GM15510 (cell line): ENCODE data around the gene EPS15.

ENCODE experiments used
- POLR2A ChIP-seq: IDR thresholded peaks from 3 replicates; pipeline ENCODE4 v1.6.1; 2011; ENCODE audit warnings: borderline replicate concordance; ENCODE audit not compliant: insufficient read length; ENCODE audit errors: extremely low read depth

Gene EPS15

GRCh38 chr1:51347398-51348146 is 171.5 kb downstream of the EPS15 start:
- TF ChIP-seq POLR2A = no peak

GRCh38 chr1:51346086-51346942 is 172.8 kb downstream of the EPS15 start:
- TF ChIP-seq POLR2A = no peak

DNA sequence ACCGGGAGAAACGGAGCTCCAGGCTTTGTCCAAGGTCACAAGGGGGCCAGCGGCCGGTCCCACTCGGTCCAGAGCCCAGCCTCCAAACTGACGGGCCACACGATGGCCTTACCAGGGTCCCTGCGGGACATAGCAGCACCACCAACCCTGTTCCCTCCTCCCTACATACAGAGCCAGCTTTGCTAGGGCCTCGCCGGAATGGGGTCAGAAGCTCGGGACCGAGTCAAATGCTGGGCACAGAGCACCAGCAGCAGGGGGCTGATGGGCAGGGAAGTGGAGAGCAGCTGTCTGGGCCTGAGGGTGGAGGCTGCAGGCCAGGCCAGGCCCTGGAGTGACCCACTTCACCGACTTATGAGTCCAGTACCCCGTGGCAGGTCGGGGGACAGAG is 173.8 kb downstream of the EPS15 start:
- TF ChIP-seq POLR2A = no peak

GRCh38 chr1:51344602-51345299 is 174.3 kb downstream of the EPS15 start:
- TF ChIP-seq POLR2A = no peak

DNA sequence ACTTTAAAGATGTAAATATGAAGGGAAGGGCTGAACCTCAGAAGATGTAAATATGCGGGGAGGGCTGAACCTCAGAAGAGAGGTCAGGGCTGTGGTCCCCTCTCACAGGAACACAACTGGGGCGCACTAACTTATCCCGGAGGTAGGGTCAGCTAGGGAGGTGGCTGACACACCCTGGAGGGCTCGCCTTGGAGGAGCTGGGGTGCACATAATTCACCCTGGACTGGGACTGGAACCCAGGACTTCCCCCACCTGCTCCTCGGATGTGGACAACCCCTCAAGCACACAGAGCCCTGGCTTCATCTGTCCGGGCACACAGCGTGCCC is 174.8 kb downstream of the EPS15 start:
- no peak for TF ChIP-seq POLR2A

GRCh38 chr1:51343624-51344023 is 175.4 kb downstream of the EPS15 start:
- no peak for TF ChIP-seq POLR2A

GRCh38 chr1:51342591-51343206 is 176.4 kb downstream of the EPS15 start:
- TF ChIP-seq POLR2A = no peak

- no peak for TF ChIP-seq POLR2A
These were observed 177.1 kb downstream of the EPS15 start for GRCh38 chr1:51341876-51342496.

GRCh38 chr1:51340380-51340779 is 178.7 kb downstream of the EPS15 start:
- TF ChIP-seq POLR2A = no peak

GRCh38 chr1:51336711-51337110 is 182.4 kb downstream of the EPS15 start:
- no peak for TF ChIP-seq POLR2A

GRCh38 chr1:51336004-51336403 is 183.1 kb downstream of the EPS15 start:
- no peak for TF ChIP-seq POLR2A

DNA sequence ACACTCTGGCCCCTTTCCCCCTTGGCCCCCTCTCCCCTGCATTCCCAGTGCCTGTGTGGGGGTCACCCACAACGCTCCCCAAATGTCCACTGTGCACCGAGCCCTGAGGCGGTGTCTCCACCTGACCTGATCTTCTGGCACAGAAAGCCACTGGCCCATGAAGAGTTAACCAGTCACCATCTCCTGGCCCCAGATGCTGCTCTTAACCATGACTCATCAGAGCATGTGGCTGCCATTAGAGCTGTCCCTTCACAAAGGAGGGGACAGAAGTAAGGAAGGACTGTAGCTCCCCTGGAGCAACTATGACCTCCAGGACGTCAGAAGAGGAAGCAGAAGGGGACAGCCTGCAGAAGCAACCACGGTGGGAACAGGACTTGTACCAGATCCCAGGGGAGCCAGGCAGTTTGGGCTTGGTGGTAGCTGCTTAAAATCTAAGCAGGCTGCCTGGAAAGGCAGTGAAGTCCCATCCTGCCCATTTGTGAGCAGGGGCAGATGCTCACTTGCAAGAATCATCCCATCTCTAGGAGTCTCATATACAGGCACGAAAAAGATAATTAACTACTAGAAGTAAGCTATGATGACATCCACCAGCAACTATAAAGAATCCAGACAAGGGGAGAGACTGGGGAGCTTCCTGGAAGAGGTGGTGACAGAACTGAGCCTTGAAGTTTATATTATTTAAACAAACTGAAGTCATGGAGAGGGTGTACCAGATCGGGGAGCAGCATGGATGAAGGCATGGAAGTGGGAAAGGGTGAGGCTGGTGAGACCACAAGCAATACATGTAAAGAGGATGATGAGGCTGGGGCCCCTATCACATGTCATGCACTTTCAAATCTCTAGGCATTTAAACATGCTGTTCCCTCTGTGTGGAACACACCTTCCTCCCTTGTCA is 187.6 kb downstream of the EPS15 start:
- no peak for TF ChIP-seq POLR2A

DNA sequence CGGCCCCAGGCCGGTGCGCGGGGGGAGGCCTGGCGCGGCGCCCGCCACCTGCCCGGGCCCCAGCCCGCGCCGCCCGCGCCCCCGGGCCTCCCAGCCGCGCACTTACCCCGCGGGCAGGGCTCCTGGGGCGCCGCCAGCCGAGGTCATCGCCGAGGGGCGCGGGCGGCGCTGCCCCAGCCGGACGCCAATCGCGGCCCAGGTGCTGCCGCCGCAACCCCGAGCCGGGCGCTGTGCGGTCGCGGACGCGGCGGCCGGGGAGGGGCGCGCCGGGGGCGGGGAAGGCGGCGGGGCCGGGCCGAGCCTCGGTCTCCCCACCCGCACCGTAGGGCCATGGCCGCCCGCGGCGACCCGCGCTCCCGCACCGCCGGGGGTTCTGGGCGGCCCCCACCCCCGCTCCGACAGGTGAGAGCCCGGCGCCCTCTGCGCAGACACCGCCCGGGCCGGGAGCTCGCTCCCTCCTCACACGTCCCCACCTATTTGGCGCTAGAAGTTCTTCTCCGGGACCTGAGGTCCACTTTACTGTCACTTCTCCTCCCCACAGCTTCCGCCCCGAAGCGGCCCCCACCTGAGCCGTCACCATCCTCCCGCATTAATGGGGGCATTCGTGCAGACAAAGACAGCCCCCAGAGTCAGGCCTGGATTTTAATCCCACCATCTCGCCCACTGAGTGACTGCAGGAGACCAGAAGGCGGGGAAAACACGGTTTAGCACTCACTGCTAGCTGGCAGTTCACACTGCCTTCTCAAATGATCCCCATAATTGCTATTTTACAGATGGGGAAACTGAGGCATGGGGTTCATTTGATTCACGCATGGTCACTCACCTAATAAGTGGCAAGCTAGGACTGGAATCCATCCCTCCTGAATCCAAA is 188.5 kb downstream of the EPS15 start, which contains the start of gene TTC39A:
TSS of gene TTC39A (minus strand) at position 232 of the 871 bp plus-strand sequence. CDS start at position 147, 85 bp downstream.
- TF ChIP-seq POLR2A = no peak
